ENCODE data around the gene LSS.
"Not testable (repeated sequence)": the region's sequence is repeated elsewhere in the genome, so short reads cannot be mapped to it uniquely, and the experiment has no call there.

LSS gene

DNA sequence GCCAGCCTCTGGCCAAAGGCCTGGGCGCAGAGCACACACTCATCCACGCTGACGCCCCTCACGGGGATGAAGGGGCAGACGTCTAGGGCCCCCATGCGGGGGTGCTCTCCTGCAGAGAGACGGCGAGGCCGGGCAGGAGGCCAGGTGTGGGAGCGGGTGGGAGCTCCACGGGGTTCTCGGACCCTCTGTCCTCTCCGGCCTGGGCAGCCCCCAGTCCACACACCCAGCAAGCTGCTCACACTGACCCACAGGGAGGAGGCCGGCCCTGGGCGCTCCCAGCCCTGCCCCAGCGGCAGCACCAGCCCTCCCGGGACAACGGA lies 75.7 kb downstream of the LSS start:
- no peak for DNase-seq

DNA sequence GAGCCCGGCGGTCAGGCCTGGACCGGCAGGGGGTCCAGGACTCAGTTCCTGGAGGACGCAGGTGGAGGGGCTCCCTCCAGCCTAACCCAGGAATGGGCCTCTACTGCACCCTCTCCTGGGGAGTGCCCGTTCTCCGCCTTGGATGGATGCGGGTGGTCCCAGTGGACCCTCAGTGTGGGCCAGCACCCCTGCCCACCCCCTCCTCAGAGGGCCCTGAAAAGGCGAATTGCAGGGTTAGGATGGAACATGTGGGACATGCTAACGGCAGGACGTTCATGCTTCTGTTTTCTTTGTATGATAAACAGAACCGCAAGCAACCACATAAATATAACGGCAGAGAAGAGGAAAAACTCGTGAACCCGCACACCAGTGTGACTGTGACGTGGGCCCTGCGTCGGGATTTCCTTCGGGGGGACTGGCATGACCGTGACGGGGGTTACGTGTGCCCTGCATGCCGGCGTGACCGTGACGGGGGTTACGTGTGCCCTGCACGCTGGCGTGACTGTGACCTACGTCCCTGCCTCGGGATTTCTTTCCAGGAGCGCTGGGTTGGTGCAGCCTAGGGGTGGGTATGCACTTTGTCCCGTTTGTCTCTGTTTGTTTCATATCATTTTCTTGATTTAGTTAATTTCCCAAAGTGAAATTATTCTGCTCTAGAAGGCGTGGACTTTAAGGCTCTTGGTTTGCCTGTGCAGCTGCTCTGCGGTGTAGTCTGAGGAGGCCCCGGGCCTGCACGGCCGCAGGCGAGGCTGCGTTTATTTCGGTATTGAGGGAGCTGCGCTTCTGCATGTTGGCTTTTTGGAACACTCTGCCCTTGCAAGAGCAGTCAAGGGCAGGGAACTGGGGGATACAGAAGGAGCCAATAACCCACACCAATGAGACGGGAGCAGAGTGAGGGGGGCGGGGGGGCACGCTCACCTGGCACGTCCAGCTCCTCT lies 76.3 kb downstream of the LSS start:
- DNase-seq, result no peak

DNA sequence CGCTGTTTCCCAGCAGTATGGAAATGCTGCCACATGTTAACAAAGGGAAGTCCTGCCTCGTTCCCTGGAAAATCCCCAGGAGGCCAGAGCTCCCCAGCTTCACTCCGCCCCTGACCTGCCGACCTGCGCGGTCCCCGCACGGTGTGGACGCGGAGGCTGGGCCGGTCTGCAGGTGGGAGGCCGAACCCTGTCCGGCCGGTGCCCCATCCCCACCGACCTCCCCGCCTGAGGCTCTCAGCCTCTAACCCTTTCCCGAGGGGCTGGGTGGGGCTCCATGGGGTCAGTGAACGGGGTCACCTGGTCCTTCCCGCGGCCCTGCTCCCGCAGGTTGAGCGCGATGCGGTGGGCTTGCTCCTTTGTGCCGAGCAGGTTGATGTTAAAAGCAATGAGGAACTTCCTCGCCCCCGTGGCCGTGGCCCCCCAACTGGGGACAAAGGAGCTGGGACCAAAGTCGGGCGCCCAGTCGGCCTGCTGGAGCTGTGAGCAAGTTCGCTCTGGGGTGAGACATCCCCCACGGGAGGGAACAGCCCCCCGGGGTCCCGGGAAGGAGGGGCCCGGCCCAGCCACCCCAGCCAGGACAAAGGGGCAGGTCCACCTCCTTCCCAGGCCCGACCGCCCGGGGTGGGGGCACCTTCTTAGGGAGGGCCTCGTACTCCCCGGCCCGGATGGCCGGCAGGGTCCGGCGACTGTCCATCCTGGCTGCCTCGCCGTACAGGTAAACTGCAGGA lies 77.1 kb downstream of the LSS start:
- no peak for DNase-seq

DNA sequence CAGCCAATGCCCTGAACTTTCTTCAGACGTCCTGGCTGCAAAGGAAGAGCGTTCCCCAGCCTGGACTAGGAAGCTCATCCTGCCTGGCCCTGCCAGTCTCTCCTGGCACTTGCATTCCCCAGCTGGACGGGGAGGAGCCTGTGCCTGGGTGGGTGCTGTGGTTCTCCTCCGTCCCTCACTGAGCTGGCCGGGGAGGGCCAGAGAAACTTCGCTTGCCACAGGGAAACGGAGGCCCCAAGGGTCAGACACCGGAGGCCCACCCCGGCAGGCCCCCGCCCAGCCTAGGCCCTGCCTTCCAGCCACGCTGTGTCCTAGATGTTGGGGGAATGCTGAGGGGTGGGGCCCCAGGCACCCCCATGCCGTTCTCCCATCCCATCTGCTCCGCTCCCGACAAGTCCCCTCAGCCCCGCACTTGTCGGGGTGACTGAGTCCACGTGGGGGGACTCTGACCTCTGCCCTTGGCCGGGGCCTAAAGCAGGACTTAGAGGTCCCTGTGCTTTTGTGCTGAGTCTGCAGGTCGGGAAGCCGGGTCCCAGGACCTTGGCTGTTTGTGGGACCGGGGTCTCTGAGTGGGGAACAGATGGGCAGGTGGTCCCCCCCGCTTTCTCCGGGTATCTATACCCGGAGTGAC lies 78.0 kb downstream of the LSS start:
- DNase-seq, result no peak

DNA sequence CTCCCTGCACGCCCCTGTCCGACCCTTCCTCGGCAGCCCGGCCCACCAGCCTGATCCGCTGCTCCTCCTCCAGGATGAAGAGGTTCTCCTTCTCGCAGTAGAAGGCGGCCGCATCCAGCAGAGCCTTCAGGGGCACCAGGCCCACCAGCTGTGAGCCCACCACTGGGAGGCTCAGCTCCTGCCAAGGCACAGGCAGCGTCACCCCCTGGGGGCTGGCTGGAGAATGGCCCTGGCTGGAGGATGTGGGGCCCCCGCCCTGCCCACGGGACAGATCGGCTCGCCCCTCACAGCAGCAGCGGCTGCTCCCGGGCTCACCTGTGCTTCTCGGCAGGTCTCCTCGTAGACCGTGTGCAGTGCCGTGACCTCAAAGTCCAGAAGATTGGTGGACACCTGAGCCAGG lies 78.5 kb downstream of the LSS start:
- no peak for DNase-seq

DNA sequence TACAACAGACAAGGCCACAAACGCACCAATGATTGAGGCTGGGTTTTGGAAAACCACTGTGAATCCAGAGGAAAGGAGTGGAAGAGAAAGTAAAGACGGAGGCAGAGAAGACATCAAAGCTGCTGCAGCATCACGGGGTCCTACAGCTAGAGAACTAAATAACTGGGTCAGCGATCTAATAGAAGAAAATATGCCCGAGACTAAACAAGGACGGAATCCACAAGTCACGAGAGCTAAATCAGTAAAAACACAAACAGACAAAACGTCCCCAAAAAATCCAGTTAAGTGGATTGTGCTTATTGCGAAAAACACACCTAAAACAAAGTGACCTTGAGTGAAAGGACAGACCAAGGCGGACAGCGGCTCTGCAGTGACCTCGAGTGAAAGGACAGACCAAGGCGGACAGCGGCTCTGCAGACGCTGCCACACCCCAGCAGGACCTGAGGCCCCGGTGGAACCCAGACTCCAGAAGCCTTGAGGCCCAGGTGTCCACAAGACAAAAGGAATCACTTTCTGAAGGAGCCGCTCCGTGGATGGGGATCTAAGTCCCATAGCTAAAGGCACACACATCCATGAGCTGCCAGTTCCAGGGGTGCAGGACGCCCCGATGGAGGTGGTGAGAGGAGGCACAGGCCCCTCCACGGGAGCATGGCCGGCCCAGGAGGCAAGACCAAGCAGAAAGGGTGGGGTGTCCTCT lies 79.2 kb downstream of the LSS start:
- DNase-seq, result no peak

DNA sequence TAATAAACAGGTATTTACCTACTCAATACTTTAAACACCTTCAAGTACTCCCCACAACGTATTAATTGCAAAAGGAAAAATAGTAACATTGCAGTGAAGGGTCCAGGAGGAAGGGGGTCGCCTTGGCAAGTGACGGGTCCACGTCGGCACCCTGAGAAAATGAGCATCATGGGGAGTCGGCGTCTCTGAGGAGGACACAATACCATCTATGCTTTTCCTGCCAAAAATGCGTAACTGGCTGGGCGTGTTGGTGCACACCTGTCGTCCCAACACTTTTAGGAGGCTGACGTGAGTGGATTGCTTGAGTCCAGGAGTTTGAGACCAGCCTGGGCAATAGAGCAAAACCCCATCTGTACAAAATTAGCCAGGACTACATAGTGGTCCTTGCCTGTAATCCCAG lies 80.5 kb downstream of the LSS start:
- no peak for DNase-seq

DNA sequence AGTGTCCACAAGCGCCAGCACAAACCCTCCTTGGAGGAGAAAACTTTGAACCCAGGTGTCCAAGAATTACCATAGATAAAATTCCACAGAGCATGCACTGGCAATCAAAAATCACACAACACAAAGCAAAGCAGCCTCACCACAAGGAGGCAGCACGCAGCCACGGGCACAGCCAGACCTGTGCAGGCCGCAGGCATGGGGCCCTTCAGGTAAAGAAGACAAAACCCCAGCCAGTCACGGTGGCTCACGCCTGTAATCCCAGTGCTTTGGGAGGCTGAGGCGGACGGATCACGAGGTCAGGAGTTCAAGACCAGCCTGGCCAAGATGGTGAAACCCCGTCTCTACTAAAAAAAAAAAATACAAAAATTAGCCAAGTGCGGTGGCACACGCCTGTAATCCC lies 81.1 kb downstream of the LSS start:
- DNase-seq, result not testable (repeated sequence)

DNA sequence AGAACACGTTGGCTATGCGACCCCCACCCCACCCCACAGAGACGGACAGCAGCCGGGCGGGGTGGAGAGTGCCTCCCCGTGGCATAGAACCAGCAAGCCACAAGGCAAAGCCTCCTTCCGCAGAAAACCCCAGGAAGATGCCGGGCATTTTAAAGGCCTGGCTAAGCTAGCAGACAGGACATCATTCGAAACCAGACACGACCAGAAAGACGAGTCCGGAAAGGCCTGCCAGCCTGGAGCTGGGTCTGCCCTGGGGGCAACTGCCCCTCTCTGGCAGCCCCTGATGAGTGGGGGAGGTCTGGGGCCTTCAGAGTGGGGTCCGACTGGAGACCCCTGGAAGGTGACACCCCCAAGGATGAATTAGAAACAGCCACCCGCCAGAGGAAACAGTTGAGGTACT lies 81.7 kb downstream of the LSS start:
- DNase-seq, result no peak

DNA sequence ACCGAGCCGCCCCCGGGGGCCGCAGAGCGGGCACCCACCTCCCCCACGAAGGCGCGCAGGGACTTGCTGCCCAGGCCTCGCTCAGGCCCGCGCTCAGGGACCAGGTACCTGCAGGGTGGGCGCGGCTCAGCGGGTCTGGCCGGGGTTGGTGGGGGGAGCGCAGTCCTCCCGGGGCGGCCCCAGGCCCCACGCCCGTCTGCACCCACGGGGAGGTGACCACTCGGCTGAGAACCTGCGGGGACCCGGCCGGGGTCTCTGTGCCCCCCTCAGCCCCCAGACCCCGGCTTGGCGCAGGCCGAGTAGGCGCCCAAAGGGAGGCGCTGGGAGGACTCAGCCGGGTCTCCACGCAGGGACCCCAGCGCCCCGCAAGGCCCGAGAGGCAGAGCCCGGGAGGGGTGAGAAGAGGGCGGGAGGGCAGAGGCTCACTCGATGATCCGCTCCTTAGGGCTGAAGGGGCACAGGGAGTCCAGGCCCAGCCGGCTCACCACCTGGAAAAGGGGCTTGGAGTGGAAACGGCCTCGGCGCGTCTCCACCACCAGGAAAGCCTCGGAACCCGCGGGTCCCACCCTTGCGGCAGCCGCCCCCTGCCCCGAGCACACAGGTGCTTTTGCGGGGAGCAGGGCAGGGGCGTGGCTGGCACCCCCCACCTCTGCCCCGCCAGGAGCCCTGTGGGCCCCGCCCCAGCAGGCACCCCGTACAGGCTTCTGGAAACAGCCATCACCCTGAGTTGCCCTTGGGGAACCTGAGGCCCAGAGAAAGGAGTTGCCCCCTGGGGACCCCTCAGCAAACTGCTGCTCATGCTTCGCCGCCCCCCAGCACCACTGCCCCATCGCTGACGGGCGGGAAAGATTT lies 82.5 kb downstream of the LSS start:
- no peak for DNase-seq

DNA sequence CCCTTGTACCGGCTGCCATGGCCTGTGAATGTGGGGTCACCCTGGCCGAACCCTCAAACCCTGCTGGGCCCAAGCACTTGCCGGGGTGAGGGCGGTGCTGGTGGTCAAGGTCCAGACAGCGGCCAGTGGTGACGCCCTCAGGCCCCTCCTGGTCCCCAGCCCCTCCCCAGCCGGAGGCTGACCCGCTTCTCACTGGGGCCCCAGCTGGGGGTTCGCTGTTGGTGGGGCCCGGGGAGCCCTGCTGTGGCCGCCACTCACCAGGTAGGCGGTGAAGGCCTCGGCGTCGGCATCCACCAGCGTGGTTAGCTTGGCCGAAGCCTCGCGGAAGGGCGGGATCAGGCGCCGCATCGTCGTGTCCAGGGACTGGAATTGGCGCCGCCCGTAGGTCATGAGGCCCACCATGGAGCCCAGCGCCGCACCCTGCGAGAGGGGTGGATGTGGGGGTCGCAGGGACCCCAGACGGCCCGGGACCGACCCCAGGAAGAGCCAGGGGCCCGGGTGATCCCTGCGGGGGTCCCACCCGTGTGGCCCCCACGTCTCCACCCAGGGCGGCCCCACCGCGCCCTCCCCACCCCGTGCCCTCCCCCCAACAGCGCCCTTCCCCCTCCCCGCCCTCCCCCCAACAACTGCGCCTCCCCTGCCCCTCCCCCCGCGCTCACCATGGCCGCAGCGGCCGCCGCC lies 83.3 kb downstream of the LSS start:
- DNase-seq, result no peak

DNA sequence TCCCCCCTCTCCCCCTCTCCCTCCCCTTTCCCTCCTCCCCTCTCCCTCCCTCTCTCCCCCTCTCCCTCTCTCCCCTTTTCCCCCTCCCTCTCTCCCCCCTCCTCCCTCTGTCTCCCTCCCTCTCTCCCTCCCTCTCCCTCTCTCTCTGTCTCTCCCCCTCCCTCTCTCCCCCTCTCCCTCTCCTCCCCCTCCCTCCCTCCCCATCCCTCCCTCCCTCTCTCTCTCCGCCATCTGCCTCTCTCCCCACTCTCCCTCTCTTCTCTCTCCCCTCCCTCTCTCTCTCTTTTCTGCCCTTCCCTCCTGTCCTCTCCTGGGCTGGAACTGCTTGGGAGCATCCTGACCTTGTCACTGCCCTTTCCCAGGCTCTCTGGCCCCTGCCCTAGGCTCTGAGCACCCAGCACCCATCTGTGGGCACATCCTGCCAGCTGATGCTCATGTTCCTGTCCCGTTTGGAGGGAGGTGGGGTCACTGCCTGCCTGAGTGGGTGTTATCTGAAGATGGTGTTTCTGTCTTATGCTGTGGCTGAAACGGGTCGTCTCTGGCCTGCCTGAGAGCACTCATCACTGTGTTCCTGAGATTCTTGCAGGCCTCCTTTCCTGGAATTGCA lies 84.0 kb downstream of the LSS start:
- DNase-seq, result no peak

DNA sequence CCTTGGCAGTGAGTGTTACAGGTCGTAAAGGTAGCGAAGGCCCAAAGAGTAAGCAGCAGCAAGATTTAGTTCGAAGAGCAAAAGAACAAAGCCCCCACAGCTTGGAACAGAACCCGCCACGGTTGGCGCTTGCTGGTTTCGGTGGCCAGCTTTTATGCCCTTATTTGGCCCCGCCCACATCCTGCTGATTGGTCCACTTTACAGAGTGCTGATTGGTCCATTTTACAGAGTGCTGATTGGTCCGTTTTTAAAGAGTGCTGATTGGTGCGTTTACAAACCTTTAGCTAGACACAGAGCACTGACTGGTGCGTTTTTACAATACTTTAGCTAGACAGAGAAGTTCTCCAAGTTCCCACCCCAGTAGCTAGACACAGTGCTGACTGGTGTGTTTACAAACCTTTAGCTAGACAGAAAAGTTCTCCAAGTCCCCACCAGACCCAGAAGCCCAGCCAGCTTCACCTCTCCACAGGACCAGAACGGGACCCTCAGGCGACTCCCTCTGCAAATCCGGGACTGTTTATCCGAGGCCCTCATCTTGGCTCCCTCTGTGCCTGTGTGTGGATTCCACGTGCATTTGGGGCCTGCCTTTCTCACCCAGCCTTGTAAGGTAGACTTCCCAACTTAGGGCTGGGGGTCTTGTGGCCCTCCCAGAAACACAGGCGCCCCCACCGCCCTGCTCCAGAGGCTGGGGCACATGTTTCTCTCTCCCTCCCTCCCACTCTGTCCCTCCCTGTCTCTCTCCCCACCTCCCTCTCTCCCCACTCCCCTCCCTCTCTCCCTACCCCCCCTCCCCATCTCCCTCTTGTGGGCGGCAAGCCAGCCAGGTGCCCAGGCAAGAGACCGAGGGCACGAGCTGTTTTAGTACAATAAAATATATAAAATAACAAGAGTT lies 85.7 kb downstream of the LSS start:
- no peak for DNase-seq

DNA sequence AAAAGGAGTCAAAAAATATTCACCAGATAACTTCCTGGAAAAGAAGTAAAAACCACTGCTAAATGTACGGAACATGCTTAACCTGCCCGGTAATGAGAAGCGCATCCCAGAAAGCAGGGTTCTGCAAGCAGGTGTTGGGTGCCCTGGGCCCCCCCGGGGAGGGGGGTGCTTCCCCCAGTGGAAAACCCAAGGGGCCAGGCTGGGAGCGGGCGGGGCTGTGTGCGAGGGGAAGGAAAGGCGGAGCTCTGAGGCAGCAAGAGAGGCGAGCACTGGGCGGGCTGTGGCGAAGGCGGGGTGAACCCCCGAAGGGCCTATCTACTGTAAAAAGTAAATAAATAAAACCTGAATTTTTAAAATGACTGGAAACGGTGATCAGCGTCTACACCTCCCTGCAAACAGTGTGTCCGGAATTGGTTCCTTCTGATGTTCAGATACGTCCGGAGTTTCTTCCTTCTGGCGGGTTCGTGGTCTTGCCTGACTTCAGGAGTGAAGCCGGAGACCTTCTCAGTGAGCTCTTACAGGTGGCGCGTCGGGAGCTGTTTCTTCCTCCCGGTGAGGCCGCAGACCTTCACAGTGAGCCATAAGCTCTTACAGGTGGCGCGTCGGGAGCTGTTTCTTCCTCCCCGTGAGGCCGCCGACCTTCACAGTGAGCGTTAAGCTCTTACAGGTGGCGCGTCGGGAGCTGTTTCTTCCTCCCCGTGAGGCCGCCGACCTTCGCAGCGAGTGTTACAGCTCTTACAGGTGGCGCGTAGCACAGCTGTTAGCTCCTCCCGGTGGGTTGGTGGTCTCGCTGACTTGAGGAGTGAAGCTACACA lies 86.6 kb downstream of the LSS start:
- no peak for DNase-seq

DNA sequence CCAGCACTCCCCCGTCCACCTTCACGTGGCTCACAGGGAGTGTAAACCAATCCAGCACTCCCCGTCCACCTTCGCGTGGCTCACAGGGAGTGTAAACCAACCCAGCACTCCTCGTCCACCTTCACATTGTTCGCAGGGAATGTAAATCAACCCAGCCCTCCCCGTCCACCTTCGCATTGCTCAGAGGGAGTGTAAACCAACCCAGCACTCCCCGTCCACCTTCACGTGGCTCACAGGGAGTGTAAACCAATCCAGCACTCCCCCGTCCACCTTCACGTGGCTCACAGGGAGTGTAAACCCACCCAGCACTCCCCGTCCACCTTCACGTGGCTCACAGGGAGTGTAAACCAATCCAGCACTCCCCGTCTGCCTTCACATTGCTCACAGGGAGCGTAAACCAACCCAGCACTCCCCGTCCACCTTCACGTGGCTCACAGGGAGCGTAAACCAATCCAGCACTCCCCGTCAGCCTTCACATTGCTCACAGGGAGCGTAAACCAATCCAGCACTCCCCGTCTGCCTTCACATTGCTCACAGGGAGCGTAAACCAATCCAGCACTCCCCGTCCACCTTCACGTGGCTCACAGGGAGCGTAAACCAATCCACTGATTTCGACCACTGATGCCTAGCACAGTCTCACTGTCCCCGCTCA lies 88.1 kb downstream of the LSS start:
- DNase-seq, result not testable (repeated sequence)

DNA sequence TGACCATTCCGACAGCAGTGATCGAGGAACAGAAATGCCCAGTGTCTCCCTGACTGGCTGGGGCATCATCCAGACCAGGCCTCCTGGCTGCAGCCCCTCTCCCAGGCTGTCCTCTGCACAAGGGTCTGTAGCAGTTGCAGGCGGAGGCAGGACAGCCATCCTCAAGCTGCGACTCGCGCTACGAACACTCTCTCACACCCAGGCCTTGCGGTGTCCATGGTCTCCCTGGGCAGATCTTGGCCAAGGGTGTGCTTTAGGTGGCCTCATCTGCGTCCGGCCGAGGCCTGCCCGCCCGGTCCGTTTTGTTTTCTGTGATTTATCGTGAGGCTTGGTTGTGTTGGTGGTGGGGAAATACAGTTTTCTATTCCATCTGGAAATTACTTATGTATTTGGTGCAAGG lies 88.9 kb downstream of the LSS start:
- no peak for DNase-seq

DNA sequence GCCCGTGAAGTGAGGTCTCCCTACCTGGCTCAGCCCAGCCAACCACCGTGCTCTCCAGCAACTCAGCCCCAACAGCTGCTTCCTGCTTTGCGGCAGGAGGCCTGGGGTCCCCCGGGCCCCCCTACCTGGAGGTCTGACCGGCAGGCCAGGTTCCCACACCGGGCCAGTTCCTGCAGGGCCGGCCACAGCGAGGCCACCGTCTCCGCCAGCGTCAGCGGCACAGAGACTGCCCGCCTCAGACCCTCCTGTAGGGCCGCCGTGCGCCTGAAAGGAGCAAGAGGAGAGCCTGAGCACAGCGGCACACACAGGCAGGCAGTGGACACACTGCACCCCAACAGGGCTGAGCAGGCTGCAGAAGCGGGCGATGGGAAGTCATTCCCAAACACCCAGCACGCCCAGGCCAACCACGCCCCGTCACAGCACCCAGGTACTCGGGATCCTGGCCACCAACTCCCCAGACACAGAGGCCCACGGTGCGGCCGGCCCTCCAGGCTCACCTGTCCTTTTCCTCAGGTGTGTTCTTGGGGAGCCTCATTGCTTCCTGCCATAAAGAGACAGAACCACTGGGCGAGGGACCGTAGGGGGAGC lies 90.1 kb downstream of the LSS start:
- no peak for DNase-seq
